Fibroblast of the aortic adventitia (primary cell): ENCODE measurements around the gene MCM3. TPM values are rescaled to one million over a fixed set of nuclear protein-coding genes. Genes with fewer than 3 reads are reported as not detected.
A peak's percentile ranks its signal among the peaks of the same experiment; 100 is the strongest.

ENCODE experiments used
- DNase-seq: peaks from one replicate; pipeline ENCODE4 v3.0.0-alpha.2; 2010; ENCODE audit warnings: low read depth
- H3K4me3 ChIP-seq: 2 replicates; pipeline ENCODE4 v1.5.1; 2011; ENCODE audit warnings: low read depth, mild to moderate bottlenecking, control low read depth, low read length, moderate library complexity
- CTCF ChIP-seq: IDR thresholded peaks from 2 replicates; pipeline ENCODE4 v1.5.1; 2011; ENCODE audit warnings: mild to moderate bottlenecking, low read length, control low read depth, inconsistent platforms; ENCODE audit not compliant: insufficient read depth
- total RNA-seq: library from RNA; depleted of rRNA; stranded (reverse); fragments of >200 nt; gene quantifications from 2 replicates; pipeline ENCODE4 v1.2.3, GENCODE V29; 2012; ENCODE audit warnings: low replicate concordance

The MCM3 gene
- total RNA-seq: 35.8 and 85.7 TPM in 2 replicates

- TF ChIP-seq CTCF: peak; percentile 28
- peak; percentile 99 for DNase-seq
- H3K4me3 ChIP-seq: peak within 1 kb of the TSS; percentile 82
Measured at GRCh38 chr6:52284460-52285176, at the start of gene MCM3. Gene MCM3 (minus strand): TSS chr6:52284742. CDS start chr6:52284674, 68 bp downstream.

- TF ChIP-seq CTCF: no peak
- no peak overlapping the region for H3K4me3 ChIP-seq
Measured at GRCh38 chr6:52333840-52334200, 49.3 kb upstream of the MCM3 start.

GRCh38 chr6:52331793-52332457 lies 47.4 kb upstream of the MCM3 start:
- DNase-seq: no peak
- no peak for TF ChIP-seq CTCF
- H3K4me3 ChIP-seq: no peak overlapping the region

More at GRCh38 chr6:52333840-52334200, 49.3 kb upstream of the MCM3 start:
- no peak for DNase-seq

- no peak for TF ChIP-seq CTCF
- H3K4me3 ChIP-seq: no peak overlapping the region
- DNase-seq: no peak
Measured at GRCh38 chr6:52330470-52330869, 45.9 kb upstream of the MCM3 start.

GRCh38 chr6:52328729-52329128 lies 44.2 kb upstream of the MCM3 start:
- DNase-seq: no peak
- TF ChIP-seq CTCF: no peak
- no peak overlapping the region for H3K4me3 ChIP-seq

GRCh38 chr6:52328303-52328662 lies 43.7 kb upstream of the MCM3 start:
- TF ChIP-seq CTCF: no peak
- no peak overlapping the region for H3K4me3 ChIP-seq
- DNase-seq: no peak
